ENCODE results near the gene NEUROD2. TPM values are rescaled to one million over a fixed set of nuclear protein-coding genes. Genes with fewer than 3 reads are reported as not detected.

NEUROD2 gene
- total RNA-seq, 1 experiment from 2014 or later: not detected

DNA sequence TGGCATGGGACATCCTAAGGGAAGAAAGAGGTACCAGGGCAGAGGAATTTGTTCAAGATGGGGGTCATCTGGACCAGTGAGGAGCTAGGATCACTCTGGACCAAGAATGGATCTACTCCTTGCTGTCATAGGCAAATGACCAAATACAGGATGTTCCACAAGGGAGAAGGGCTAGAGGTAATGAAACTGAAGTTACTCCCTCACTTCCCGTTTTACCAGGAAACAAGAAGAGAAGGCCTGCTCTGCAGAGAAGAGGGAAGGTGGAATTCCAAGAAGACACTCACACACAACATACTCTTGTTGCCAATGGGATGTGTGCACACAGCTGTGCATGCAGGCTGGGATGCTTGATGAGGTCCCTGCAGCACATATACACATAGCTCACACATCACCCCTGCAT is 38.6 kb downstream of the NEUROD2 start:
- no peaks in the 10 kb centered on the region for H3K27me3 ChIP-seq (ENCODE audit: control insufficient read depth, insufficient read depth, low read length)
- no peak overlapping the region for H3K4me3 ChIP-seq (ENCODE audit: low read depth in 2 of 2, low read length in 2 of 2)
- BruUV-seq (replicated peaks): no TSS peak
- TF ChIP-seq, protein P1, sequence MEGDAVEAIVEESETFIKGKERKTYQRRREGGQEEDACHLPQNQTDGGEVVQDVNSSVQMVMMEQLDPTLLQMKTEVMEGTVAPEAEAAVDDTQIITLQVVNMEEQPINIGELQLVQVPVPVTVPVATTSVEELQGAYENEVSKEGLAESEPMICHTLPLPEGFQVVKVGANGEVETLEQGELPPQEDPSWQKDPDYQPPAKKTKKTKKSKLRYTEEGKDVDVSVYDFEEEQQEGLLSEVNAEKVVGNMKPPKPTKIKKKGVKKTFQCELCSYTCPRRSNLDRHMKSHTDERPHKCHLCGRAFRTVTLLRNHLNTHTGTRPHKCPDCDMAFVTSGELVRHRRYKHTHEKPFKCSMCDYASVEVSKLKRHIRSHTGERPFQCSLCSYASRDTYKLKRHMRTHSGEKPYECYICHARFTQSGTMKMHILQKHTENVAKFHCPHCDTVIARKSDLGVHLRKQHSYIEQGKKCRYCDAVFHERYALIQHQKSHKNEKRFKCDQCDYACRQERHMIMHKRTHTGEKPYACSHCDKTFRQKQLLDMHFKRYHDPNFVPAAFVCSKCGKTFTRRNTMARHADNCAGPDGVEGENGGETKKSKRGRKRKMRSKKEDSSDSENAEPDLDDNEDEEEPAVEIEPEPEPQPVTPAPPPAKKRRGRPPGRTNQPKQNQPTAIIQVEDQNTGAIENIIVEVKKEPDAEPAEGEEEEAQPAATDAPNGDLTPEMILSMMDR (IDR thresholded peaks at IDR 0.05): no peak
- TF ChIP-seq REST (IDR thresholded peaks at IDR 0.05; ENCODE audit: insufficient read depth in 1 of 2, low read depth in 2 of 2, low read length in 1 of 2): no peak
- TF ChIP-seq SIN3A (IDR thresholded peaks at IDR 0.05; ENCODE audit: borderline replicate concordance, insufficient read depth, low read depth, low read length): no peak
- TF ChIP-seq TCF7L2 (IDR thresholded peaks at IDR 0.05; ENCODE audit: low read depth, low read length): no peak
- no peak for TF ChIP-seq POLR2AphosphoS5 (IDR thresholded peaks at IDR 0.05; ENCODE audit: low read depth, low read length)
- H3K36me3 ChIP-seq (ENCODE audit: control insufficient read depth, insufficient read depth, low read length): no peaks in the 10 kb centered on the region
- DNase-seq (ENCODE audit: low read depth, low spot score) (no peak), ATAC-seq (no peak)
- in situ Hi-C loops (cut with HindIII; ENCODE audit: low pct_unique_long_range_greater_than_20kb, low sequenced_read_pairs): no loop called here
- H3K4me1 ChIP-seq (ENCODE audit: control insufficient read depth, insufficient read depth, low read length): no peaks in the 10 kb centered on the region
- H3K9me3 ChIP-seq (ENCODE audit: control insufficient read depth, insufficient read depth, low read depth, low read length): no peaks in the 10 kb centered on the region
- ChIA-PET CTCF (no interaction called here), POLR2A (no interaction called here)
- intact Hi-C loops (cut with micrococcal nuclease; ENCODE audit: unreplicated experiment): no loop called here
- no peak overlapping the region for H3K27ac ChIP-seq (ENCODE audit: low read length)

- H3K36me3 ChIP-seq (ENCODE audit: control insufficient read depth, insufficient read depth, low read length): no peaks in the 10 kb centered on the region
- TF ChIP-seq TCF7L2 (IDR thresholded peaks at IDR 0.05; ENCODE audit: low read depth, low read length) (no peak), SIN3A (IDR thresholded peaks at IDR 0.05; ENCODE audit: borderline replicate concordance, insufficient read depth, low read depth, low read length) (no peak), POLR2AphosphoS5 (IDR thresholded peaks at IDR 0.05; ENCODE audit: low read depth, low read length) (no peak), REST (IDR thresholded peaks at IDR 0.05; ENCODE audit: insufficient read depth in 1 of 2, low read depth in 2 of 2, low read length in 1 of 2) (no peak)
- TF ChIP-seq, protein P1 (IDR thresholded peaks at IDR 0.05): no peak
- no peak for ATAC-seq
- H3K9me3 ChIP-seq (ENCODE audit: control insufficient read depth, insufficient read depth, low read depth, low read length): no peaks in the 10 kb centered on the region
- POLR2A ChIA-PET: no interaction called here
- no peaks in the 10 kb centered on the region for H3K4me1 ChIP-seq (ENCODE audit: control insufficient read depth, insufficient read depth, low read length)
- CTCF ChIA-PET: no interaction called here
- no peak for DNase-seq (ENCODE audit: low read depth, low spot score)
- intact Hi-C loops (cut with micrococcal nuclease; ENCODE audit: unreplicated experiment): no loop called here
- no peaks in the 10 kb centered on the region for H3K27me3 ChIP-seq (ENCODE audit: control insufficient read depth, insufficient read depth, low read length)
- no peak overlapping the region for H3K27ac ChIP-seq (ENCODE audit: low read length)
- no peak overlapping the region for H3K4me3 ChIP-seq (ENCODE audit: low read depth in 2 of 2, low read length in 2 of 2)
- no TSS peak for BruUV-seq (replicated peaks)
- in situ Hi-C loops (cut with HindIII; ENCODE audit: low pct_unique_long_range_greater_than_20kb, low sequenced_read_pairs): no loop called here
These were observed 39.0 kb downstream of the NEUROD2 start for GRCh38 chr17:39568702-39569101.
